Fibroblast of villous mesenchyme (primary cell): Measurements from ENCODE around the gene KCNK18. TPM values are rescaled to one million over a fixed set of nuclear protein-coding genes. Genes with fewer than 3 reads are reported as not detected.
A peak's percentile ranks its signal among the peaks of the same experiment; 100 is the strongest.

ENCODE experiments used
- DNase-seq: peaks from one replicate; pipeline ENCODE4 v3.0.0-alpha.2; 2010; ENCODE audit warnings: low read depth
- H3K4me3 ChIP-seq: 2 replicates; pipeline ENCODE4 v1.5.1; 2011; ENCODE audit warnings: low read depth, mild to moderate bottlenecking, low read length
- total RNA-seq: library from RNA; depleted of rRNA; stranded (reverse); fragments of >200 nt; gene quantifications from 2 replicates; pipeline ENCODE4 v1.2.3, GENCODE V29; 2012
- TF ChIP-seq, protein P1 (sequence below): IDR thresholded peaks from 2 replicates; pipeline ENCODE4 v1.5.1; 2012; ENCODE audit warnings: low read depth, mild to moderate bottlenecking, low read length; ENCODE audit not compliant: insufficient read depth

The KCNK18 gene
- total RNA-seq, 1 donor = not detected

DNA sequence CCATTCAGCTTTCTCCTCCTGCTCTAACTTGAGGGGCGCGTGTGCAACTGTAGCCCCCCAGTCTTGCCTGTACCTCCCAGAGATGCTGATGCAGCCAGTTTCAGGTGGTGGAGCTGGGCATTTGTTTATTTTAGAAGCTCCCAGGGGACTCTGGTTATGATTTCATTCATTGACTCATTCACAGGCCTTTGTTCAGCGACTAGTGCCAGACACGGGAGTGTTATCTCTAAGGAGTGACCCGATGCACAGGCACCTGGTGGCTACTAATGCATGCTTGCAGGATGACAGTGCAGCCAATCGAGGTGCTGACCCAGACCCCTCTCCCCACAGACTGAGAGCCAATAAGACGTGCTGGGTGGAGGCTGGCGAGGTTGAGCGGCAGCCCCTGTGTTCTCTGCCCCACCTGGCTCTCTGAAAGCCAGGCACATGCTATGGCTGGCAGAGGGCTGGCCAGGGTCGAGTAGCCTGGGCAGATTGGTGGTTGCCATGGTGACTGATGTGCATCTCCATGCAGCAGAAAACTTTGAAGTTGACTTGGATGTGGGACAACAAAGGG, 23.9 kb downstream of the KCNK18 start:
- no peak overlapping the region for H3K4me3 ChIP-seq
- TF ChIP-seq, protein P1, sequence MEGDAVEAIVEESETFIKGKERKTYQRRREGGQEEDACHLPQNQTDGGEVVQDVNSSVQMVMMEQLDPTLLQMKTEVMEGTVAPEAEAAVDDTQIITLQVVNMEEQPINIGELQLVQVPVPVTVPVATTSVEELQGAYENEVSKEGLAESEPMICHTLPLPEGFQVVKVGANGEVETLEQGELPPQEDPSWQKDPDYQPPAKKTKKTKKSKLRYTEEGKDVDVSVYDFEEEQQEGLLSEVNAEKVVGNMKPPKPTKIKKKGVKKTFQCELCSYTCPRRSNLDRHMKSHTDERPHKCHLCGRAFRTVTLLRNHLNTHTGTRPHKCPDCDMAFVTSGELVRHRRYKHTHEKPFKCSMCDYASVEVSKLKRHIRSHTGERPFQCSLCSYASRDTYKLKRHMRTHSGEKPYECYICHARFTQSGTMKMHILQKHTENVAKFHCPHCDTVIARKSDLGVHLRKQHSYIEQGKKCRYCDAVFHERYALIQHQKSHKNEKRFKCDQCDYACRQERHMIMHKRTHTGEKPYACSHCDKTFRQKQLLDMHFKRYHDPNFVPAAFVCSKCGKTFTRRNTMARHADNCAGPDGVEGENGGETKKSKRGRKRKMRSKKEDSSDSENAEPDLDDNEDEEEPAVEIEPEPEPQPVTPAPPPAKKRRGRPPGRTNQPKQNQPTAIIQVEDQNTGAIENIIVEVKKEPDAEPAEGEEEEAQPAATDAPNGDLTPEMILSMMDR = no peak
- DNase-seq = no peak

DNA sequence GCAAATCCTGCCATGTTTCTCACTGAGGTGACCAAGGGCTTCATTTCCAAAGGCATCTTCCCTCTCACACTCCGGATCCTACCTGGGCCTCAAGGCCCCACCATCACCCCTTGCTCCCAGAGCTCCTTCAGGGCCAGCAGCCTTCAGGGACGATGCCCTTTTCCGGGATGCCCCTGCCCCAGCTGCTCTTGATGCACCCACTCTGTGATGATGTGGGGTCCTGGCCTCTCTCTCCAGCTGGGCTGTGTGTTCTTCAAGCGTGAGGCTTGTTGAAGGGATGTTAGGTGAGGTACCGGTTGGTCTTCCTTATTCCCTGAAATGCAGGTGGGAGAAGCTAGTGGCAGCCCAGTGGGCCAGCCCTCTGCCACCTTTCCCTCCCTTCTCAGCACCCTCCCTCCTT, 25.3 kb downstream of the KCNK18 start:
- H3K4me3 ChIP-seq = no peak overlapping the region
- TF ChIP-seq, protein P1 = no peak
- DNase-seq = no peak

DNA sequence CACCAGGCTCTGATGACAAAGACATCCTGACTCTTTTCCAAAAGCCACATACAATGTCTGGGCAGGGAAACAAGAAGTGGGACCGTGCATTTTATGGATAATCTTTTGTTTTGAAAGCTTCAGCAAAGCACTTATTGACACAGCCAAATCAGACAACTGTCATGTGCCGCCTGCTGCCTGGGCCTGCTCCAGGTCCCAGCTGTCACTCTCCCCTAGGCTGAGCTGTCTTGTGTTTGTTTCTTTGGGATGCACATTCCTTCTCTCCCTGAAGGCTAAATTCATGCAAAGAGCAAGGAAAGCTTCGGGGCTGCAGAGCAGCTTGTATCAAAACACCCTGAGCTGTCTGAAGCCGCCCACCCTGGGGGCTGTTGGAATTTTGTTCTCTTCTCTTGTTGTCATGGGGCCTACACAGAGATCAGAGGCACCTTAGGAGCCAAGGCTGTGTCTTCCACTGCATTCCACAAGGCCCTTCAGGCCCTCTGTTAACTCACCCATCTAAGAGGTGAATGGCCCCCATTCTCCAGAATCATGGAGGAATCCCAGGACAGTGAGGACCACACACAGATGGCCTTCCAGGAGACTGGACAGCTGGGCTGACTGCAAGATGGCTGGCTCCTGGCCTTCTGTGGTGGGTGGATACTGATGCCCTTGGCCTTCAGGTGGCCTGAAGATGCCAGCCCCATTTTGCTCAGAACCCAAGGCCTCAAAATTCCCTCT, 25.8 kb downstream of the KCNK18 start:
- TF ChIP-seq, protein P1 = no peak
- DNase-seq = no peak
- no peak overlapping the region for H3K4me3 ChIP-seq

DNA sequence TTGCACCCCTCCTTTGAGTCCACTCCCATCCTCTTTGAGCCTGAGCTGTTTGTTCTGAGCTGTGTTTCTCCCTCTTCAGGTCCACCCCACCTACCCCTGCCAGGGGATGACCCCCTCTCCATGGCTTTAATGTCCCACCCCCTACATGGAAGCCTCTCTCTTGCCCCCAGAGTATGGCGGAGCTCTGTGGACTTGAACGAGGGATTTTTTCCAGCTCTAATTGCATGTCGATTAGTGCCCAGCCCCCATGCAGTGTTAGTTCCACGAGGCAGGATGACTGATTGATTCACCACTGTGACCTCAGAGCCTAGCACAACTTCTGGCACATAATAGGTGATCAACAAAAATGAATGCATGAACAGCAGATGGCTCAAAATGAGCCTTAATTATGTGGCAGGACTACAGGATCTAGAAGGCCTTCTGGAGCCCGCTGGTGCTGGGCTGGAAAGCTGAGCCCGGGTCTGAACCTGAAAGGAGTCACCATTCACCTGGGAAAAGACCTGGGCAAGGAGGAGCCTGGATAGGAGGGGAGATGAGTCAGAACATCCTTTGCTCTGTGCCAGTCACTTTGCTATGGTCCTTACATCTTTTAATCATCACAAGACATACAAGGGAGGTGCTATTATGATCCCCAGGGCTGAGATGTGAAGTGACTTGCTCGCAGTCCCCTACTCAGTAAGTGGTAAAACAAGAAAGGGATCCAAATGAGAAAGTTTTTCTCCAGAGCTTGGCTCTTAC, 26.6 kb downstream of the KCNK18 start:
- no peak for DNase-seq
- no peak overlapping the region for H3K4me3 ChIP-seq
- TF ChIP-seq, protein P1 = no peak

DNA sequence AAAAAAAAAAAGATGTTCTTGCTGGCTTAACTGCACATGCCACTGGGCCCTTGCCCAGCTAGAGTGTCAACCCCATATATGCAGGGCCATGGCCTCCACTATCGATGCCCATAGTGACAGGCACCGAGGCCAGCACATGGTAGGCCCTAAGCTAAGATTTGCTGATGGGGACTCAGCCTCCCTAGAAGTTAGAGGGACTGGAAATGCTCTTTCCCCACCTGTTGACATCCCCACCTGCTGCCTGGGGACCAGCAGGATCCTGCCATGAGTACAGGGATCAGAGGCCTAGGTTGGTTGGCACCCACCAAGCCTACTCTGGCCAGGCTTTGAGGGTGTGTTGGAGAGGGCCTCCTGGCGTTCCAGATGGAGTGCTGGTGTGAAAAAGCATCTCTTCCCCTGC, 27.6 kb downstream of the KCNK18 start:
- TF ChIP-seq, protein P1 = no peak
- no peak overlapping the region for H3K4me3 ChIP-seq
- DNase-seq = no peak

DNA sequence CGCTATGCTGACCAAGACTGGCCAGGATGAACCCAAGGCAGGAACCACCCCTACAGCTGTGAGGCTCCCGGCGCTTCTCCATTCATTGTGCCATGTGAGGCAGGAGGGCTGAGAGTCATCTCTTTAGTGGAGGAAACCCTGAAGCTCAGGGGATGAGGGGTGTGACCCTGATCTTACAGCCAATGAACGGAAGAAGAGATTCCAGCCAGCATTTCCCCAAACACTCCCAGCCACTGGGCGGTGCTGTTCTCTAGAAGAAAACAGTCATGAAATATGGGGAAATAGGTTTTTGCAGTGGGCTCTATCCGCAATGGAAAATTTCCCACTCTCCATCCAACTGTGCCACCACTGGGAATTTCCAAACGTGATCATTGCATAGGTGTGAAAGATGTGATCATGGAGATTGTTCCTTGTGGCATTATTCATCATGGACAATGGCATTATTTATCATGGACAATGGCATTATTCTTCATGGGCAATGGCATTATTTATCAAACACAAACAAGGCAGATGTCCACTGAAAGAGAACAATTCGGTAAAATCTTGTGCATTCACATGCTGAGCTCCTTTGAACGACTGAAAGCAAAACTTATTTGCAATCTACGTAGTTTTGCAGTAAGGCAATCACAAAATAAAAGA, 29.6 kb downstream of the KCNK18 start:
- TF ChIP-seq, protein P1 = peak; percentile 72
- peak; percentile 50 for DNase-seq
- no peak overlapping the region for H3K4me3 ChIP-seq
